RWPE1 (cell line): Measurements from ENCODE around the gene MAML3.

Experiments
- CTCF ChIA-PET: fragments of 350-600 bp; sonication (Branson Sonifier 250); formaldehyde crosslinking; extraction: SDS; loops from one replicate; lab custom pipeline; 2021; lab: Yijun Ruan, JAX
- POLR2A ChIA-PET: fragments of 400-600 bp; formaldehyde crosslinking; extraction: SDS; loops from one replicate; lab custom pipeline; 2020; ENCODE audit warnings: antibody characterized with exemption; ENCODE audit not compliant: low non-redundant PET; lab: Yijun Ruan, JAX
- DNase-seq: peaks from one replicate; pipeline ENCODE4 v3.0.0; 2012; ENCODE audit warnings: low spot score
- H3K27ac ChIP-seq: fragments of 450-650 bp; 2 replicates; pipeline ENCODE4 v1.5.1; 2017
- CTCF ChIP-seq: fragments of 450-650 bp; conservative IDR thresholded peaks from 2 replicates; pipeline ENCODE4 v1.5.1; 2017; ENCODE audit warnings: low read depth, mild to moderate bottlenecking

The MAML3 gene

GRCh38 chr4:140042634-140043033 is 111.3 kb downstream of the MAML3 start:
- no peak for TF ChIP-seq CTCF
- ChIA-PET POLR2A (no interaction called here), CTCF (no interaction called here)
- DNase-seq = no peak
- no peak overlapping the region for H3K27ac ChIP-seq

GRCh38 chr4:140038031-140038533 is 115.9 kb downstream of the MAML3 start:
- POLR2A ChIA-PET = no interaction called here
- CTCF ChIA-PET = interaction anchor here (0.5 kb wide), 1 partner anchor 289 kb away, joined by 4 read pairs; no protein-coding TSS in a partner anchor
- no peak overlapping the region for H3K27ac ChIP-seq
- no peak for TF ChIP-seq CTCF
- DNase-seq = no peak

GRCh38 chr4:140037353-140038030 is 116.5 kb downstream of the MAML3 start:
- H3K27ac ChIP-seq = no peak overlapping the region
- TF ChIP-seq CTCF = no peak
- ChIA-PET POLR2A (no interaction called here), CTCF (interaction anchor here (0.5 to 0.7 kb wide), 3 partner anchors 70 to 289 kb away, joined by 3 to 4 read pairs (median 3); no protein-coding TSS in a partner anchor)
- peak; percentile 61 for DNase-seq

- H3K27ac ChIP-seq = no peak overlapping the region
- no peak for TF ChIP-seq CTCF
- ChIA-PET POLR2A (no interaction called here), CTCF (interaction anchor here (0.6 kb wide), 1 partner anchor 74 kb away, joined by 3 read pairs; no protein-coding TSS in a partner anchor)
- DNase-seq = no peak
These were observed 122.3 kb downstream of the MAML3 start for GRCh38 chr4:140031706-140032105.

GRCh38 chr4:140031061-140031460 is 122.9 kb downstream of the MAML3 start:
- no peak for TF ChIP-seq CTCF
- no peak overlapping the region for H3K27ac ChIP-seq

GRCh38 chr4:140028676-140029517 is 125.1 kb downstream of the MAML3 start:
- ChIA-PET CTCF (interaction anchor here (0.6 kb wide), 1 partner anchor 626 kb away, joined by 3 read pairs; no protein-coding TSS in a partner anchor), POLR2A (no interaction called here)

More at GRCh38 chr4:140031061-140031460, 122.9 kb downstream of the MAML3 start:
- no peak for DNase-seq
- ChIA-PET POLR2A (no interaction called here), CTCF (interaction anchor here (0.6 to 0.7 kb wide), 2 partner anchors 73 to 564 kb away, joined by 3 to 4 read pairs; no protein-coding TSS in a partner anchor)

More at GRCh38 chr4:140028676-140029517, 125.1 kb downstream of the MAML3 start:
- H3K27ac ChIP-seq = no peak overlapping the region
- TF ChIP-seq CTCF = no peak
- no peak for DNase-seq
